Thyroid gland (tissue), 4 donors: ENCODE measurements around the gene UST. TPM values are rescaled to one million over a fixed set of nuclear protein-coding genes. Genes with fewer than 3 reads are reported as not detected.

Experiments used
- DNase-seq, 2 donors: peaks; one replicate each; pipeline ENCODE4 v3.0.0-alpha.2; 2019
- H3K27ac ChIP-seq, 3 donors: fragments of 200-600 bp; sonication (generic); 1 replicate in 2 of 3; 2 replicates in 1 of 3; pipeline ENCODE4 v1.5.1; 2016 to 2019; ENCODE audit warnings: mild to moderate bottlenecking in 1 of 3, moderate library complexity in 1 of 3
- H3K27me3 ChIP-seq: fragments of 200-600 bp; sonication (generic); one replicate; pipeline ENCODE4 v1.5.1; 2019
- H3K36me3 ChIP-seq, 2 donors: fragments of 200-600 bp; sonication (generic); one replicate each; pipeline ENCODE4 v1.5.1; 2016 to 2019
- H3K4me1 ChIP-seq, 2 donors: fragments of 200-600 bp; sonication (generic); one replicate each; pipeline ENCODE4 v1.5.1; 2017 to 2019
- H3K4me3 ChIP-seq, 3 donors: fragments of 200-600 bp; sonication (generic); replicated peaks in 1 of 3; 1 replicate in 2 of 3; 2 replicates in 1 of 3; pipeline ENCODE4 v1.5.1; 2016; ENCODE audit warnings: mild to moderate bottlenecking in 1 of 3
- H3K9me3 ChIP-seq: fragments of 200-600 bp; sonication (generic); one replicate; pipeline ENCODE4 v1.5.1; 2017
- POLR2A ChIP-seq, 2 donors: fragments of 450-650 bp; IDR thresholded peaks; one replicate each; pipeline ENCODE4 v1.6.1; 2017; ENCODE audit warnings: antibody characterized with exemption in 2 of 2, mild to moderate bottlenecking in 2 of 2, moderate library complexity in 1 of 2
- WGBS, 2 donors: methylation state at CpG; one replicate each; pipeline ENCODE4 v1.1.5; 2017; 5-methylcytosine and 5-hydroxymethylcytosine counted together
- intact Hi-C: fragments of 100-400 bp; cut with DNase I; formaldehyde crosslinking; loops from one replicate; pipeline ENCODE4 v1.15.1; 2023
- total RNA-seq, 4 donors: library from RNA; depleted of rRNA; stranded (reverse); fragments of >200 nt; gene quantifications; one replicate each; pipeline ENCODE4 v1.2.3, GENCODE V29; 2016
- TF ChIP-seq, protein P1 (sequence below), 6 experiments: fragments of 200-600 bp in 3 of 6; fragments of 450-650 bp in 3 of 6; sonication (generic) in 3 of 6; IDR thresholded peaks; one replicate each; pipeline ENCODE4 v1.5.1; 2016 to 2019; ENCODE audit warnings: antibody characterized with exemption in 6 of 6, mild to moderate bottlenecking in 2 of 6, inconsistent platforms in 1 of 6, moderate library complexity in 1 of 6

UST gene
- total RNA-seq, 4 donors from 2014 or later = 73.4 to 91.2 (median 81.4) TPM

DNA sequence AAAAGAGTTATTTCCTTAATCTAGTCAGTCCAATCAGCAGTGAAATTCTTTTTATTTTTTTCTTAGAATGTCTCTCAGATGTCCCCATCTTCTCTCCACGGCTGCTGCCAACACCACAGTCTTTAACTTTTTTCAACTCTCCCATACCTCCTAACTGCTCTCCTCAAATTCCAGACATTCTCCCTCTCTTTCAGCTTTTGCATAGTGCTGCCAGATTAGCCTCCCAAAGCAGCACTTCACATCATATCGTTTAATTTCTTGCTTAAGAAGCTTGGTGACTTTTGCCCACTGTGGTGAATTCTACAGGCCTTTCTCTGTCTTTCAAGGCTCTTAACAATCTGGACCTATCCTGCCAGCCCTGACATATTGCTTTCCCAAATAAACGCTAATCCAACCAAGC, 233.4 kb downstream of the UST start:
- Histone ChIP-seq H3K4me1 (peaks cover 0 to 5% of the 10 kb centered on the region in 2 donors), H3K36me3 (no peaks in the 10 kb centered on the region), H3K4me3 (no peak overlapping the region), H3K27ac (no peak overlapping the region), H3K27me3 (no peaks in the 10 kb centered on the region), H3K9me3 (no peaks in the 10 kb centered on the region)
- TF ChIP-seq, protein P1, sequence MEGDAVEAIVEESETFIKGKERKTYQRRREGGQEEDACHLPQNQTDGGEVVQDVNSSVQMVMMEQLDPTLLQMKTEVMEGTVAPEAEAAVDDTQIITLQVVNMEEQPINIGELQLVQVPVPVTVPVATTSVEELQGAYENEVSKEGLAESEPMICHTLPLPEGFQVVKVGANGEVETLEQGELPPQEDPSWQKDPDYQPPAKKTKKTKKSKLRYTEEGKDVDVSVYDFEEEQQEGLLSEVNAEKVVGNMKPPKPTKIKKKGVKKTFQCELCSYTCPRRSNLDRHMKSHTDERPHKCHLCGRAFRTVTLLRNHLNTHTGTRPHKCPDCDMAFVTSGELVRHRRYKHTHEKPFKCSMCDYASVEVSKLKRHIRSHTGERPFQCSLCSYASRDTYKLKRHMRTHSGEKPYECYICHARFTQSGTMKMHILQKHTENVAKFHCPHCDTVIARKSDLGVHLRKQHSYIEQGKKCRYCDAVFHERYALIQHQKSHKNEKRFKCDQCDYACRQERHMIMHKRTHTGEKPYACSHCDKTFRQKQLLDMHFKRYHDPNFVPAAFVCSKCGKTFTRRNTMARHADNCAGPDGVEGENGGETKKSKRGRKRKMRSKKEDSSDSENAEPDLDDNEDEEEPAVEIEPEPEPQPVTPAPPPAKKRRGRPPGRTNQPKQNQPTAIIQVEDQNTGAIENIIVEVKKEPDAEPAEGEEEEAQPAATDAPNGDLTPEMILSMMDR (IDR thresholded peaks at IDR 0.05) = no peak
- TF ChIP-seq POLR2A (IDR thresholded peaks at IDR 0.05) = no peak
- no peak for DNase-seq
- 60 to 63% methylated on average over 3 of the region's 3 CpGs for WGBS, 2 donors
- intact Hi-C loops = no loop called here

GRCh38 chr6:148981515-148981914, 234.7 kb downstream of the UST start:
- 89 to 93% methylated on average over 3 of the region's 3 CpGs for WGBS, 2 donors
- peaks cover 0 to 5% of the 10 kb centered on the region in 2 donors for H3K4me1 ChIP-seq
- no peak for DNase-seq
- no peak overlapping the region for H3K4me3 ChIP-seq
- TF ChIP-seq, protein P1 (IDR thresholded peaks at IDR 0.05) = no peak
- H3K27me3 ChIP-seq = no peaks in the 10 kb centered on the region
- H3K36me3 ChIP-seq = no peaks in the 10 kb centered on the region
- H3K27ac ChIP-seq = no peak overlapping the region
- H3K9me3 ChIP-seq = no peaks in the 10 kb centered on the region
- intact Hi-C loops = no loop called here

DNA sequence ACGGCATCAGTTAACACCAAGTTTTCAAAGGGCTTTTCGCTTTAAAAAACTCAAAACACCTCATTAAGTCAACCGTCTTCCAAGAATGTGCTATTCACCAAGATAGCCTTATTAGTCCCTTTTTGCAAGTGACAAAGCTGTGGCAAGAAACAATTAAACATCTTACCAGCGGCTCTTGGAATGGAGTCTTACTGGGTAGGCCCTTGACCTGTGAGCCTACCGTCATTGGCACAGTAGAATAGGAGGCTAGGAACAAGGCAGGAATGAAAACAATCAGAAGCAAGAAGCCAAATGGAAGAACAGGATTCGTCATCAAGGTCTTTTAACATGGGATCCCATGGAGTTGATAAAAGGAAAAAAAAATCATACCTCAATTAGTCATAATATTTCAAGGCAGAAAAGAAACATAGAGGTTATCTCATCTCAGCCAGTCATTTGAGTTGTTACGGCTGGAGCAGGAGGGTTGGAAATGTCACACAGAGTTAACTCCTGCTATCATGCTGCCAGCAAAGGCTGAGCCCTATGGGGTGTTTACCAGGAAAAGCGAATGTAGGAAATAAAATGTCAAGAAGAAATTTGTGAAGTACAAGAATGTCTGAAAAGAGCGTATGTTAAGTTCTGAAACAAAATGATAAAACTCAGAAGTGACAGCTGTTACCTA, 236.4 kb downstream of the UST start:
- no peak for DNase-seq
- Histone ChIP-seq H3K4me1 (peaks cover 0 to 5% of the 10 kb centered on the region in 2 donors), H3K4me3 (no peak overlapping the region), H3K27ac (no peak overlapping the region), H3K36me3 (no peaks in the 10 kb centered on the region), H3K9me3 (no peaks in the 10 kb centered on the region), H3K27me3 (no peaks in the 10 kb centered on the region)
- TF ChIP-seq POLR2A (IDR thresholded peaks at IDR 0.05) = no peak
- TF ChIP-seq, protein P1 (IDR thresholded peaks at IDR 0.05) = no peak
- WGBS, 2 donors = 94 to 97% methylated on average over 9 of the region's 9 CpGs
- intact Hi-C loops = no loop called here

GRCh38 chr6:148983966-148984365, 237.1 kb downstream of the UST start:
- TF ChIP-seq POLR2A (IDR thresholded peaks at IDR 0.05) = no peak
- TF ChIP-seq, protein P1 (IDR thresholded peaks at IDR 0.05) = no peak
- WGBS, 2 donors = 90 to 91% methylated on average over 2 of the region's 2 CpGs
- Histone ChIP-seq H3K27ac (no peak overlapping the region), H3K27me3 (no peaks in the 10 kb centered on the region), H3K4me3 (no peak overlapping the region), H3K9me3 (no peaks in the 10 kb centered on the region), H3K4me1 (peaks cover 4 to 10% of the 10 kb centered on the region in 2 donors), H3K36me3 (no peaks in the 10 kb centered on the region)
- no peak for DNase-seq
- intact Hi-C loops = no loop called here

DNA sequence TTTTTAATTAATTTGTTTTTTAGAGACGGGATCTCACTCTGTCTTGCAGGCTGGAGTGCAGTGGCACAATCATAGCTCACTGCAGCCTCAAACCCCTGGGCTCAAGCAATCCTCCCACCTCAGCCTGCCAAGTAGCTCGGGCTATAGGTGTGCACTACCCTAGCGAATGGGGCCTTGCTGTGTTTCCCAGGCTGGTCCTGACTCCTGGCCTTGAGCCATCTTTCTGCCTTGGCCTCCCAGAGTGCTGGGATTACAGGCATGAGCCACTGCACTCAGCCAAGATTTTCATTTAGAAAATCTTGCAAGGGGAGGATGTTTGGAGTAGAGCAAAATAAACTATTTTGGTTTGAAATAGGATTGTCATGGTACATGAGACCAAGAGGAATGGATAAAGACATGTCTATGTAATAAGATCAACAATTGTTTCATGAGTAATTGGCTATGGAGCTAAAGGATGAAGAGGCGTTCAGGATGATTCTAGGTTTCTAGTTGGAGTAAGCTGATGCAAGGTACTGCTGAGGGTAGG, 237.8 kb downstream of the UST start:
- Histone ChIP-seq H3K9me3 (no peaks in the 10 kb centered on the region), H3K4me1 (peaks cover 8% of the 10 kb centered on the region in 2 donors), H3K27ac (no peak overlapping the region), H3K36me3 (no peaks in the 10 kb centered on the region), H3K27me3 (no peaks in the 10 kb centered on the region), H3K4me3 (no peak overlapping the region)
- DNase-seq = peak in 1 of 2 donors; percentile 33
- 70 to 86% methylated on average over 4 of the region's 4 CpGs for WGBS, 2 donors
- TF ChIP-seq, protein P1 (IDR thresholded peaks at IDR 0.05) = no peak
- no peak for TF ChIP-seq POLR2A (IDR thresholded peaks at IDR 0.05)
- intact Hi-C loops = no loop called here
